ENCODE data around the gene NFIB. TPM values are rescaled to one million over a fixed set of nuclear protein-coding genes. Genes with fewer than 3 reads are reported as not detected.

Gene NFIB
- polyA plus RNA-seq, 1 experiment, result 0.47 TPM

DNA sequence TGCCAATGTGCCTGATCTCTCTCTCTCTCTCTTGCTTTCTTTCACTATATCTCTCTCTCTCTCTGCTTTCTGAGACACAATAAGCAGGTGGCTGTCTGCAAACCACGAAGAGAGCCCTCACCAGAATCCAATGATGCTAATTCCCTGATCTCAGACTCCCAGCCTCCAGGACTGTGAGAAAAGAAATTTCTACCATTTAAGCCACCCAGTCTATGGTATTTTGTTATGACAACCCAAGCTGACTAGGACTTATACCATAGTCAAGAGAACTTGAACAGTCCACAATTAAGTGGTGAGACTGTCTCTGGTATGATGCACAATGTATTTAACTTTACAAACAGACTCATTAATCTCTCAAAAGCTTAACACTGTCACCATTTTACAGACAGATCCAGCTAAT, 67.0 kb downstream of the NFIB start:
- POLR2A ChIA-PET, result no interaction called here
- Histone ChIP-seq H3K27me3 (ENCODE audit: control insufficient read depth, insufficient read depth, low read length) (no peaks in the 10 kb centered on the region), H3K36me3 (ENCODE audit: control insufficient read depth, insufficient read depth, low read length) (no peaks in the 10 kb centered on the region), H3K4me3 (ENCODE audit: low read depth, low read length) (no peak overlapping the region)
- CTCF ChIA-PET, result no interaction called here
- TF ChIP-seq, protein P1, sequence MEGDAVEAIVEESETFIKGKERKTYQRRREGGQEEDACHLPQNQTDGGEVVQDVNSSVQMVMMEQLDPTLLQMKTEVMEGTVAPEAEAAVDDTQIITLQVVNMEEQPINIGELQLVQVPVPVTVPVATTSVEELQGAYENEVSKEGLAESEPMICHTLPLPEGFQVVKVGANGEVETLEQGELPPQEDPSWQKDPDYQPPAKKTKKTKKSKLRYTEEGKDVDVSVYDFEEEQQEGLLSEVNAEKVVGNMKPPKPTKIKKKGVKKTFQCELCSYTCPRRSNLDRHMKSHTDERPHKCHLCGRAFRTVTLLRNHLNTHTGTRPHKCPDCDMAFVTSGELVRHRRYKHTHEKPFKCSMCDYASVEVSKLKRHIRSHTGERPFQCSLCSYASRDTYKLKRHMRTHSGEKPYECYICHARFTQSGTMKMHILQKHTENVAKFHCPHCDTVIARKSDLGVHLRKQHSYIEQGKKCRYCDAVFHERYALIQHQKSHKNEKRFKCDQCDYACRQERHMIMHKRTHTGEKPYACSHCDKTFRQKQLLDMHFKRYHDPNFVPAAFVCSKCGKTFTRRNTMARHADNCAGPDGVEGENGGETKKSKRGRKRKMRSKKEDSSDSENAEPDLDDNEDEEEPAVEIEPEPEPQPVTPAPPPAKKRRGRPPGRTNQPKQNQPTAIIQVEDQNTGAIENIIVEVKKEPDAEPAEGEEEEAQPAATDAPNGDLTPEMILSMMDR (IDR thresholded peaks at IDR 0.05; ENCODE audit: insufficient read depth, low read depth, low read length), result no peak
- no peak for DNase-seq (ENCODE audit: low read depth)

GRCh38 chr9:14245901-14246525, 67.9 kb downstream of the NFIB start:
- ChIA-PET POLR2A (no interaction called here), CTCF (no interaction called here)
- TF ChIP-seq, protein P1 (IDR thresholded peaks at IDR 0.05; ENCODE audit: insufficient read depth, low read depth, low read length), result no peak
- H3K4me3 ChIP-seq (ENCODE audit: low read depth, low read length), result no peak overlapping the region
- no peaks in the 10 kb centered on the region for H3K27me3 ChIP-seq (ENCODE audit: control insufficient read depth, insufficient read depth, low read length)
- no peaks in the 10 kb centered on the region for H3K36me3 ChIP-seq (ENCODE audit: control insufficient read depth, insufficient read depth, low read length)
- DNase-seq (ENCODE audit: low read depth), result no peak

DNA sequence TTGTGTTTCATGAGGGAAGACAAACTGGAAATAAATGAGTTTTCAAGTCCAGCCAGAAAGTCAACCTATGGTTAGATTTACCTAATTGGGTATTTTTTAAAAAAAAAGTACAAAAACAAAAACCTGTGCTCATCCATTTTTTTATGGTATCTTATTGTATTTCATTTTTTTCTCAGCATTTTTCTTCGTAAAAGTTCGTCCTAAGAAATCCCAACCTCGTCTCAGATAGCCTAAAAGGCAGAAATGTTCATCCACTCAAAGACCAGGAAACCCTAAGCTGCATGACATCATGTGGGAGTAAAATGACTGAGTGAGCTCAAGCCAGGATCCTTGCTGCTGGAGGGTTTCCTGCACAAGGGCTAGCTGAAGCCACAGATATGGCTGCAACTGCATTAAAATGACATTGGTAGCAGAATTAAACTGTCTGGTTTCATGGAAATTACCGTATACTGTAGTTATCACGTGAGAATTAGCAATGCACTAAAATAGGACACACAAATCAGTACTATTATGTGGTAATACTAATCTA, 70.4 kb downstream of the NFIB start:
- Histone ChIP-seq H3K4me3 (ENCODE audit: low read depth, low read length) (no peak overlapping the region), H3K36me3 (ENCODE audit: control insufficient read depth, insufficient read depth, low read length) (no peaks in the 10 kb centered on the region), H3K27me3 (ENCODE audit: control insufficient read depth, insufficient read depth, low read length) (no peaks in the 10 kb centered on the region)
- TF ChIP-seq, protein P1 (IDR thresholded peaks at IDR 0.05; ENCODE audit: insufficient read depth, low read depth, low read length), result no peak
- CTCF ChIA-PET, result no interaction called here
- no peak for DNase-seq (ENCODE audit: low read depth)
- POLR2A ChIA-PET, result no interaction called here

- ChIA-PET CTCF (interaction anchor here (0.7 kb wide), 1 partner anchor 1381 kb away, joined by 3 read pairs; no protein-coding TSS in a partner anchor), POLR2A (no interaction called here)
- no peak for DNase-seq (ENCODE audit: low read depth)
- Histone ChIP-seq H3K27me3 (ENCODE audit: control insufficient read depth, insufficient read depth, low read length) (no peaks in the 10 kb centered on the region), H3K36me3 (ENCODE audit: control insufficient read depth, insufficient read depth, low read length) (no peaks in the 10 kb centered on the region), H3K4me3 (ENCODE audit: low read depth, low read length) (no peak overlapping the region)
- TF ChIP-seq, protein P1 (IDR thresholded peaks at IDR 0.05; ENCODE audit: insufficient read depth, low read depth, low read length), result no peak
Observed at GRCh38 chr9:14242150-14242805, 71.7 kb downstream of the NFIB start.

- no peaks in the 10 kb centered on the region for H3K27me3 ChIP-seq (ENCODE audit: control insufficient read depth, insufficient read depth, low read length)
- H3K36me3 ChIP-seq (ENCODE audit: control insufficient read depth, insufficient read depth, low read length), result no peaks in the 10 kb centered on the region
- TF ChIP-seq, protein P1 (IDR thresholded peaks at IDR 0.05; ENCODE audit: insufficient read depth, low read depth, low read length), result no peak
- DNase-seq (ENCODE audit: low read depth), result no peak
- ChIA-PET CTCF (no interaction called here), POLR2A (no interaction called here)
- no peak overlapping the region for H3K4me3 ChIP-seq (ENCODE audit: low read depth, low read length)
Observed at GRCh38 chr9:14240537-14240936, 73.4 kb downstream of the NFIB start.

All from BJ (cell line).